ENCODE data around the gene RBPMS2. TPM values are rescaled to one million over a fixed set of nuclear protein-coding genes. Genes with fewer than 3 reads are reported as not detected.
A peak's percentile ranks its signal among the peaks of the same experiment; 100 is the strongest.
"Not testable (repeated sequence)": the region's sequence is repeated elsewhere in the genome, so short reads cannot be mapped to it uniquely, and the experiment has no call there.

Gene RBPMS2
- total RNA-seq = 276 TPM
- long read RNA-seq, transcript RBPMS2-201 (8 exons, 2,008 nt) = major isoform, 178 of 349 reads
- long read RNA-seq, partial matches to known transcripts = 113 of 349 reads
- long read RNA-seq, other reads (novel, unspliced or antisense) = 58 of 349 reads

GRCh38 chr15:64775551-64776401 is at the start of gene RBPMS2:
Gene RBPMS2, minus strand, starts transcription at chr15:64775589. Its CDS starts 270 bp downstream, at chr15:64775319.
- TF ChIP-seq, protein P1, sequence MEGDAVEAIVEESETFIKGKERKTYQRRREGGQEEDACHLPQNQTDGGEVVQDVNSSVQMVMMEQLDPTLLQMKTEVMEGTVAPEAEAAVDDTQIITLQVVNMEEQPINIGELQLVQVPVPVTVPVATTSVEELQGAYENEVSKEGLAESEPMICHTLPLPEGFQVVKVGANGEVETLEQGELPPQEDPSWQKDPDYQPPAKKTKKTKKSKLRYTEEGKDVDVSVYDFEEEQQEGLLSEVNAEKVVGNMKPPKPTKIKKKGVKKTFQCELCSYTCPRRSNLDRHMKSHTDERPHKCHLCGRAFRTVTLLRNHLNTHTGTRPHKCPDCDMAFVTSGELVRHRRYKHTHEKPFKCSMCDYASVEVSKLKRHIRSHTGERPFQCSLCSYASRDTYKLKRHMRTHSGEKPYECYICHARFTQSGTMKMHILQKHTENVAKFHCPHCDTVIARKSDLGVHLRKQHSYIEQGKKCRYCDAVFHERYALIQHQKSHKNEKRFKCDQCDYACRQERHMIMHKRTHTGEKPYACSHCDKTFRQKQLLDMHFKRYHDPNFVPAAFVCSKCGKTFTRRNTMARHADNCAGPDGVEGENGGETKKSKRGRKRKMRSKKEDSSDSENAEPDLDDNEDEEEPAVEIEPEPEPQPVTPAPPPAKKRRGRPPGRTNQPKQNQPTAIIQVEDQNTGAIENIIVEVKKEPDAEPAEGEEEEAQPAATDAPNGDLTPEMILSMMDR (IDR thresholded peaks at IDR 0.05; ENCODE audit: borderline replicate concordance) = no peak
- H3K27me3 ChIP-seq (ENCODE audit: low read depth) = peaks cover 7% of the 10 kb centered on the region
- H3K36me3 ChIP-seq = no peaks in the 10 kb centered on the region
- H3K4me1 ChIP-seq = peaks cover 52% of the 10 kb centered on the region
- H3K27ac ChIP-seq (replicated peaks) = peak within 1 kb of the TSS; percentile 90
- H3K4me3 ChIP-seq = peak within 1 kb of the TSS; percentile 80
- peak; percentile 49 for DNase-seq
- H3K9me3 ChIP-seq (replicated peaks) = no peaks in the 10 kb centered on the region
- intact Hi-C loops (cut with micrococcal nuclease) = no loop called here

- DNase-seq = no peak
- intact Hi-C loops (cut with micrococcal nuclease) = no loop called here
- Histone ChIP-seq H3K4me3 (peak overlapping the region; percentile 70), H3K27me3 (ENCODE audit: low read depth) (peaks cover 6% of the 10 kb centered on the region), H3K9me3 (replicated peaks) (no peaks in the 10 kb centered on the region), H3K4me1 (peaks cover 31% of the 10 kb centered on the region), H3K36me3 (no peaks in the 10 kb centered on the region), H3K27ac (replicated peaks) (no peak overlapping the region)
- TF ChIP-seq, protein P1 (IDR thresholded peaks at IDR 0.05; ENCODE audit: borderline replicate concordance) = no peak
These were observed 49.6 kb upstream of the RBPMS2 start for GRCh38 chr15:64824929-64825430.

- H3K27ac ChIP-seq (replicated peaks) = no peak overlapping the region
- H3K4me3 ChIP-seq = no peak overlapping the region
- H3K9me3 ChIP-seq (replicated peaks) = no peaks in the 10 kb centered on the region
- peaks cover 7% of the 10 kb centered on the region for H3K4me1 ChIP-seq
- TF ChIP-seq, protein P1 (IDR thresholded peaks at IDR 0.05; ENCODE audit: borderline replicate concordance) = no peak
- intact Hi-C loops (cut with micrococcal nuclease) = no loop called here
- no peak for DNase-seq
- no peaks in the 10 kb centered on the region for H3K27me3 ChIP-seq (ENCODE audit: low read depth)
- no peaks in the 10 kb centered on the region for H3K36me3 ChIP-seq
These were observed 41.1 kb upstream of the RBPMS2 start for GRCh38 chr15:64816452-64816851.

GRCh38 chr15:64814965-64815364 is 39.6 kb upstream of the RBPMS2 start:
- intact Hi-C loops (cut with micrococcal nuclease); DNase-seq; H3K36me3 ChIP-seq; H3K27ac ChIP-seq (replicated peaks); H3K4me3 ChIP-seq; H3K27me3 ChIP-seq (ENCODE audit: low read depth); H3K9me3 ChIP-seq (replicated peaks): not testable (repeated sequence)
- H3K4me1 ChIP-seq = peaks cover 12% of the 10 kb centered on the region

- DNase-seq; H3K9me3 ChIP-seq (replicated peaks); H3K36me3 ChIP-seq; H3K27ac ChIP-seq (replicated peaks); intact Hi-C loops (cut with micrococcal nuclease); H3K4me3 ChIP-seq; H3K27me3 ChIP-seq (ENCODE audit: low read depth): not testable (repeated sequence)
- H3K4me1 ChIP-seq = peaks cover 16% of the 10 kb centered on the region
These were observed 38.9 kb upstream of the RBPMS2 start for GRCh38 chr15:64814283-64814682.

DNA sequence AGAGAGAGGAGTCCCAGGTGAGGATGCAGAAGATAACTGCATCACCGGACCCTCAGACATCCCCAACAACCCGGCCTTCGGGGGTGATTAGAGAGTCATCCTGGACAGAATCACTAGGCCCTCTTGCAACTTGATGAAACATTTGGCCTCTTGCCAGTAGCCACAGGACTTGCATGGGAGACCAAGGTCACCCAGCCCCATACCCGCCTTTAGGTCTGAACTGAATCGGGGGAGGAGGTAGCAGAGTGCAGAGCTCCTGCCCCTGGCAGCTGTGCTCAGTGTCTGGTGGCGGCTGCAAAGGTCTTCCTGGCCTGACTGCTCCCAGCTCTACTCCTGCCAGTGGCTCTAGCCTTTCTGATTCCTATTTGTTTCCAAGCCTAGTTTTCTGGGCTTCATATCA is 37.7 kb upstream of the RBPMS2 start:
- H3K36me3 ChIP-seq = no peaks in the 10 kb centered on the region
- no peak for DNase-seq
- intact Hi-C loops (cut with micrococcal nuclease) = no loop called here
- peaks cover 12% of the 10 kb centered on the region for H3K27me3 ChIP-seq (ENCODE audit: low read depth)
- H3K4me1 ChIP-seq = peaks cover 16% of the 10 kb centered on the region
- no peak overlapping the region for H3K4me3 ChIP-seq
- TF ChIP-seq, protein P1 (IDR thresholded peaks at IDR 0.05; ENCODE audit: borderline replicate concordance) = no peak
- peak overlapping the region; percentile 7 for H3K27ac ChIP-seq (replicated peaks)
- no peaks in the 10 kb centered on the region for H3K9me3 ChIP-seq (replicated peaks)
